ENCODE data around the gene TAL1.

DNA sequence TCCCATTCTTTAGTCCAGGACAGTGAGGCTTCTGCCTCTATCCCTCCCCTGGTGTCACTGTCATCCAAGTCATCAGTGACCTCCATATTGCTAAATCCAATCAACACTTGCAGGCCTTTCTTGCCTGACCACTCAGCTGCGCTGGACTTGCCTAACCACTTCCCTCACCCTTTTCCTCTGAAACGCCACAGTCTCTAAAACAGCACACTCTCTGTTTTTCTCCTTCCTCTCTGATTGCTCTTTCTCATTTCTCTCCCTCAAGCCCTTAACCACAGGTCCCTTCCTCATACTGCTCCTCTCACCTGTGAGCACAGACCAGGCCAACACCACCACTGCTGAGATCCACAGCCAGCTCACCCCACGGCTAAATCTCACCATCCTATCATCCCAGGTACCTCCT, 17.5 kb downstream of the TAL1 start:
- no peak for TF ChIP-seq POLR2A (IDR thresholded peaks at IDR 0.05; ENCODE audit: low read depth, low read length)
- TF ChIP-seq POU2F2 (IDR thresholded peaks at IDR 0.05; ENCODE audit: low read depth, low read length), result no peak
